Stimulated activated memory B cell treated with anti-CD40 and anti-IgM and Interleukin-4, amounts not matched to agents 10 μg/mL and 1 μg/mL and 100 μg/mL, for 72 hours (primary cell): ENCODE results near the gene SDHAF1.
"Not testable (repeated sequence)": the region's sequence is repeated elsewhere in the genome, so short reads cannot be mapped to it uniquely, and the experiment has no call there.

ENCODE experiments used
- ATAC-seq: fragments of 150-1000 bp; cut with Tn5 transposase; 2 replicates; pipeline ENCODE4 v1.10.0; 2021
- H3K27ac Mint-ChIP-seq: one replicate; pipeline ENCODE4 v1.8.0; 2022; ENCODE audit warnings: mild to moderate bottlenecking, mixed read lengths
- H3K27me3 Mint-ChIP-seq: one replicate; pipeline ENCODE4 v1.8.0; 2022; ENCODE audit warnings: mixed read lengths
- H3K36me3 Mint-ChIP-seq: one replicate; pipeline ENCODE4 v1.8.0; 2022; ENCODE audit warnings: mixed read lengths
- H3K4me1 Mint-ChIP-seq: one replicate; pipeline ENCODE4 v1.8.0; 2022; ENCODE audit warnings: mixed read lengths
- H3K4me3 Mint-ChIP-seq: one replicate; pipeline ENCODE4 v1.8.0; 2022; ENCODE audit warnings: mild to moderate bottlenecking, moderate library complexity, mixed read lengths
- H3K9me3 Mint-ChIP-seq: one replicate; pipeline ENCODE4 v1.8.0; 2022; ENCODE audit warnings: mixed read lengths

SDHAF1 gene

DNA sequence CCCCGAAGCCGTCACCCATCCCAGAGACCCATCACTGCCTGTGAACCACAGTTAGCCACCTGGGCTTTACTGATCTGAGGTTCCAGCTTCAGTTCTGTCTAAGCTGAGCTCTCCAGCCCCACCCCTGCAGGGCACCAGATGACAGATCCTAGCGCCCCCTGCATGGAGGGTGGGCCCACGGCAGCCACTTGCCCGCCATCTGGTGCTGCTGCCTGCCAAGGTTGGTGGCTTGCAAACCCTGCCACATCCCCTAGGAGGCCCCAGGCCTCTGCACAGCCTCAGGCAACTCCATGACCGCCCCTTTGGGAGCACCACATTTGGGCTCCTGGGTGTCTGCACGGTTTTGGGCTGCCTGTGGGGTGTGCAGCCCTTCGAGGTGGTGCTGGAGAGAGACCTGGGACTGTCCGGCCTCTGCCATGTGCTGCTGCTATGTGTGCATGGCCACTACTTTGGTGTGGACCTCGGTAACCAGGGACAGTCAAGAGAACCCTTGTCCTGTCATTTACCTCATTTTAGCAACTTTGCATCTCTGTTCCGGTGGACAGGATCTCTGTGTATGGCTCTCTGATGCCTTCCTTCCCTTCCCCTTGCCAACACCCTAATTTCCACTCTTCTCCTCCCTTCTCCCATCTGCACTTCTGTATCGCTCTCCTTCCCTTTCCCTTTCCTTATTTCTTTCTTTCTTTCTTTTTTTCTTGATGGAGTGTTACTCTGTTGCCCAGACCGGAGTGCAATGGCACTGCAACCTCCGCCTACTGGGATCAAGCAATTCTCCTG, 17.4 kb upstream of the SDHAF1 start:
- Mint-ChIP-seq H3K4me3 (no peak overlapping the region), H3K9me3 (no peaks in the 10 kb centered on the region), H3K36me3 (no peaks in the 10 kb centered on the region), H3K27me3 (peaks cover 46% of the 10 kb centered on the region), H3K4me1 (no peaks in the 10 kb centered on the region), H3K27ac (no peak overlapping the region)
- peak; percentile 55 for ATAC-seq

DNA sequence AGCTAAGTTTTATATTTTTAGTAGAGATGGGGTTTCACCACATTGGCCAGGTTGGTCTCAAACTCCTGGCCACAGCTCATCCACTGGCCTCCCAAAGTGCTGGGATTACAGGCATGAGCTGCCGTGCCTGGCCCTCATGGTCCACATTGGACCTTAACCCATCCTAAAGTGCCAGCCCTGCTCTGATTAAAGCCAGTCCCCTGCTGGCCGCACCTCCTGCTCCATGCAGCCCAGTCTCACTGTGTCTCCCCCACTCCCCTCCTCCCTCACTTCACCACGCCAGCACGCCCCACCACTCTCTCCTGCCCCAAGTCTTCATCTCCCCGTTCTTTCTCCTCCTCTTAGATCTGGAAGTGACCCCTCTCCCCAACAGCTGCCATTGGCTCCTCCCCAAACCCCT, 16.7 kb upstream of the SDHAF1 start:
- H3K36me3 Mint-ChIP-seq = no peaks in the 10 kb centered on the region
- no peaks in the 10 kb centered on the region for H3K4me1 Mint-ChIP-seq
- H3K4me3 Mint-ChIP-seq = no peak overlapping the region
- H3K27me3 Mint-ChIP-seq = peaks cover 51% of the 10 kb centered on the region
- no peak for ATAC-seq
- no peak overlapping the region for H3K27ac Mint-ChIP-seq
- no peaks in the 10 kb centered on the region for H3K9me3 Mint-ChIP-seq

DNA sequence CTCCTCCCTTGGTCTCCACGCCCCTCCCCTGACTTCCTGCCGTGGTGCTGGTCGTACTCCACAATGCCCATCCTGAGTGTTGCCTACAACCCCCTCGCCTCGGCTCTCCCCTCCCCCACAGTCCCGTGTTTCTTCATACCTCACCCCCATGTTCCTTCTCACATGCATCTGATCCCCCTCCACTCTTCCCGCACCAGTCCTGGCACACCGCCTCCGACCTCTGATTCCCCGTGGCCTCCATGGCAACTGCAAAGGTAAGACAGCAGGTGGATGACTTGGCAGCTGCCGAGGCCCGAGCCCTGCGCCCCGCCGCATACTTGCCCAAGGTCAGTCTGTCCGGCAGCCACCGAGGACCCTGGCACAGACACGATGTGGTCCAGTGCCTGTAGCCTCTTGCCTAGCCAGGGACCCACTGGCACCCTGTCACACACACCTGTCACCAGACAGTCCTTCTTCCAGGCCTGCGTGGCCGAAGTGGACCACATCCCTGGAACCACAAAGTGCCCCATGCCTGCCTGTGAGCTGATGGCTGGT, 16.1 kb upstream of the SDHAF1 start:
- H3K4me3 Mint-ChIP-seq = no peak overlapping the region
- no peak for ATAC-seq
- H3K36me3 Mint-ChIP-seq = no peaks in the 10 kb centered on the region
- H3K27me3 Mint-ChIP-seq = peaks cover 58% of the 10 kb centered on the region
- no peak overlapping the region for H3K27ac Mint-ChIP-seq
- H3K9me3 Mint-ChIP-seq = no peaks in the 10 kb centered on the region
- H3K4me1 Mint-ChIP-seq = no peaks in the 10 kb centered on the region

GRCh38 chr19:35980997-35981396, 14.0 kb upstream of the SDHAF1 start:
- peaks cover 78% of the 10 kb centered on the region for H3K27me3 Mint-ChIP-seq
- H3K4me3 Mint-ChIP-seq, H3K27ac Mint-ChIP-seq: not testable (repeated sequence)

DNA sequence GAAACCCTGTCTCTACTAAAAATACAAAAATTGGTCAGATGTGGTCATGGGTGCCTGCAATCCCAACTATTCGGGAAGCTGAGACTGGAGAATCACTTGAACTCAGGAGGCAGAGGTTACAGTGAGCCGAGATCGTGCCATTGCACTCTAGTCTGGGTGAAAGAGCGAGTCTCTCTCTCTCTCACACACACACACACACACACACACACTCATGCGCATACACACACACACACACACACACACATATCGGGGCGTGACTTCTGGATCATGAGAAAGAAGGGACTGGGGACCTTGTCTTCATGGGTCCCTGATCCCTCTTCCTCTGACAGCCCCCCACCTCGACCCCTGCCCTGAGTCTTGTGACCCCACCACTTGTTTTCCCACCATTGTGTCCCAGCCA, 11.8 kb upstream of the SDHAF1 start:
- Mint-ChIP-seq H3K27ac (no peak overlapping the region), H3K9me3 (no peaks in the 10 kb centered on the region), H3K27me3 (peaks cover 85% of the 10 kb centered on the region), H3K4me1 (peaks cover 9% of the 10 kb centered on the region), H3K36me3 (no peaks in the 10 kb centered on the region), H3K4me3 (no peak overlapping the region)
- no peak for ATAC-seq

More at GRCh38 chr19:35980997-35981396, 14.0 kb upstream of the SDHAF1 start:
- H3K9me3 Mint-ChIP-seq, H3K4me1 Mint-ChIP-seq, ATAC-seq, H3K36me3 Mint-ChIP-seq: not testable (repeated sequence)

DNA sequence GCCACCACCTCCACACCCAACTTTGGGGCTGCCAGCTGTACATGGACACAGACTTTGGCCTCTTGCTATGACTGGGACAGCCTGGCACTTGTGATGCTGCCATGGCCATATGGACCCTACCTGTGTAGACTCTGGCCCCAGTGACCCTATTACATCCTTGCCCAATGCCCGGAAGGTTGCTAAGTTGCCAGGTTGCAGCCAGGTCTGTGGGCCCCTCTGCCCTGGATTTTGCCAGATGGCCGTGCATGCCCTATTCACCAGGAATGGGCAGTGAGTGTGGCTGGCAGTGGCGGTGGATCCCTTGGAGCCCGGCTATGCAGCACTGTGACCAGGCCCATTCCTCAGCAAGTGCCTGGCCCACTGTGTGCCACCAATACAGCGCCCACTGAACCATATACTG, 8.9 kb upstream of the SDHAF1 start:
- peak overlapping the region; percentile 43 for H3K4me3 Mint-ChIP-seq
- H3K36me3 Mint-ChIP-seq = no peaks in the 10 kb centered on the region
- peaks cover 66% of the 10 kb centered on the region for H3K27me3 Mint-ChIP-seq
- H3K9me3 Mint-ChIP-seq = no peaks in the 10 kb centered on the region
- ATAC-seq = no peak
- peaks cover 9% of the 10 kb centered on the region for H3K4me1 Mint-ChIP-seq
- no peak overlapping the region for H3K27ac Mint-ChIP-seq

DNA sequence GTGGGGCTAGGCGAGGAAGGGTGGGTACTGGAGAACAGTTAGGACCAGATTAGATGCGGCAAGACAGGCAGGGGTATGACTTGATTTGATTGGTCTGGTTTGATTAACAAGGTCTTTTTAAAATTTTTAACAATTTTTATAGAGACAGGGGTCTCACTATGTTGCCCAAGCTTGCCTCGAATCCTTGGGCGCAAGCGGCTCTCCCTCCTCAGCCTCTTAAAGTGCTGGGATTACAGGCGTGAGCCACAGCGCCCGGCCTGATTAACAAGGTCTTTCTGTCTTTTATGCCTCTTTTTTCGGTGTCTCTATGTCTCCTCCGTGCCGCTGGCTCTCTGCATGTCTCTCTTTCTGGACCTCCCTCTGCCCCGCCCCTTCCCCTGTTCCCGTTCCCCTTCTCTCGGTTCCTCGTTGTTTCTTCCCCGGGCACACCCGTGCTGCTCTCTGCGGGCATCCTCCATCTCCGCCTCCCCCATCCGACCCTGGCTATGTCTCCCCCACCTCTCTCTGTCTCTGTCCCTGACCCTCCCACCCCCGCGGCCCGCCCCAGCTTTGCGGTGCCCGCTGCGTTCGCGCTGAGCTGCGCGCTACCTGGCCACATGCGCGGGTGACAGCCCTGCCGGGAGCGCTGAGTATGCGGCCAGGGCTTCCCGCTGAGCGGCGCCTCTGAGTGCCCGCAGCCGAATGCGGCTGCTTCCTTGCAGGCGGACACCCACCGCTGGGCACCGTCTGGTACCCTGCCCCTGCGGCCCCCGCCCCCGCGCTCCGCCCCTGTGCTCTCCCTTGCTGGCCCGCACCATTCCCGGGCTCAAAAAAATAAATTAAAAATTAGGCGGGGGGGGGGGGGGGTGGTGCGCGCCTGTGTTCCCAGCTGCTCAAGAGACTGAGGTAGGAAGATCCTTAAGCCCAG, 8.1 kb upstream of the SDHAF1 start:
- peak overlapping the region; percentile 73 for H3K4me3 Mint-ChIP-seq
- peak; percentile 76 for ATAC-seq
- peaks cover 60% of the 10 kb centered on the region for H3K27me3 Mint-ChIP-seq
- no peak overlapping the region for H3K27ac Mint-ChIP-seq
- H3K9me3 Mint-ChIP-seq = no peaks in the 10 kb centered on the region
- peaks cover 9% of the 10 kb centered on the region for H3K4me1 Mint-ChIP-seq
- H3K36me3 Mint-ChIP-seq = no peaks in the 10 kb centered on the region

DNA sequence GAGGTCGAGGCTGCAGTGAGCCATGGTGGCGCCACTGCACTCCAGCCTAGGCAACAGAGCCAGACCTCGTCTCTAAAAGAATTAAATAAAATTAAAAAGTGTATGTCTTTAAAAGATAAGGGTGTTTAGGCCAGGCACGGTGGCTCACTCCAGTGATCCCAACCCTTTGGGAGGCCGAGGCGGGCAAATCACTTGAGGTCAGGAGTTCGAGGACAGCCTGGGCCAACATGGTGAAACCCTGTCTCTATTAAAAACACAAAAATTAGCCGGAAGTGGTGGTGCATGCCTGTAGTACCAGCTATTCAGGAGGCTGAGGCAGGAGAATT, 7.5 kb upstream of the SDHAF1 start:
- H3K36me3 Mint-ChIP-seq = no peaks in the 10 kb centered on the region
- H3K27me3 Mint-ChIP-seq = peaks cover 54% of the 10 kb centered on the region
- no peaks in the 10 kb centered on the region for H3K9me3 Mint-ChIP-seq
- no peak for ATAC-seq
- H3K4me1 Mint-ChIP-seq = peaks cover 9% of the 10 kb centered on the region
- H3K27ac Mint-ChIP-seq = no peak overlapping the region
- H3K4me3 Mint-ChIP-seq = peak overlapping the region; percentile 62

- no peak for ATAC-seq
- Mint-ChIP-seq H3K27ac (no peak overlapping the region), H3K9me3 (no peaks in the 10 kb centered on the region), H3K27me3 (peaks cover 42% of the 10 kb centered on the region), H3K36me3 (no peaks in the 10 kb centered on the region), H3K4me3 (no peak overlapping the region), H3K4me1 (peaks cover 13% of the 10 kb centered on the region)
Observed at GRCh38 chr19:35988824-35989223, 6.2 kb upstream of the SDHAF1 start.

DNA sequence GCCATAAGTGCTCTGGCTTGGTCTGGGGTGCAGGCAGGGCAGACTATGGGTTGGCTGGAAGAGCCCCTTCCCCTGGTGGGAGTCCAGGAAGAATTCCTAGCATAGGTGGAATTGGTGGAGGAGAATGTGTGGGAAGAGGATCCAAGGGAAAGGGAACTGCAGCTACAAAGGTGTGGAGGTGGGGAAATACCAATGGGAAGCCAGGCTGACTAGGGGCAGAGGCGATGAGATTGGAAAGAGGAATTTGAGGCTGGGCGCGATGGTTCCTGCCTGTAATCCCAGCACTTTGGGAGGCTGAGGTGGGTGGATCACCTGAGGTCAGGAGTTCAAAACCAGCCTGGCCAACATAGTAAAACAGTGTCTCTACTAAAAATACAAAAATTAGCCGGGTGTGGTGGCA, 4.8 kb upstream of the SDHAF1 start:
- H3K27me3 Mint-ChIP-seq = peaks cover 28% of the 10 kb centered on the region
- peaks cover 26% of the 10 kb centered on the region for H3K4me1 Mint-ChIP-seq
- no peak for ATAC-seq
- no peak overlapping the region for H3K4me3 Mint-ChIP-seq
- H3K27ac Mint-ChIP-seq = no peak overlapping the region
- no peaks in the 10 kb centered on the region for H3K9me3 Mint-ChIP-seq
- H3K36me3 Mint-ChIP-seq = no peaks in the 10 kb centered on the region

DNA sequence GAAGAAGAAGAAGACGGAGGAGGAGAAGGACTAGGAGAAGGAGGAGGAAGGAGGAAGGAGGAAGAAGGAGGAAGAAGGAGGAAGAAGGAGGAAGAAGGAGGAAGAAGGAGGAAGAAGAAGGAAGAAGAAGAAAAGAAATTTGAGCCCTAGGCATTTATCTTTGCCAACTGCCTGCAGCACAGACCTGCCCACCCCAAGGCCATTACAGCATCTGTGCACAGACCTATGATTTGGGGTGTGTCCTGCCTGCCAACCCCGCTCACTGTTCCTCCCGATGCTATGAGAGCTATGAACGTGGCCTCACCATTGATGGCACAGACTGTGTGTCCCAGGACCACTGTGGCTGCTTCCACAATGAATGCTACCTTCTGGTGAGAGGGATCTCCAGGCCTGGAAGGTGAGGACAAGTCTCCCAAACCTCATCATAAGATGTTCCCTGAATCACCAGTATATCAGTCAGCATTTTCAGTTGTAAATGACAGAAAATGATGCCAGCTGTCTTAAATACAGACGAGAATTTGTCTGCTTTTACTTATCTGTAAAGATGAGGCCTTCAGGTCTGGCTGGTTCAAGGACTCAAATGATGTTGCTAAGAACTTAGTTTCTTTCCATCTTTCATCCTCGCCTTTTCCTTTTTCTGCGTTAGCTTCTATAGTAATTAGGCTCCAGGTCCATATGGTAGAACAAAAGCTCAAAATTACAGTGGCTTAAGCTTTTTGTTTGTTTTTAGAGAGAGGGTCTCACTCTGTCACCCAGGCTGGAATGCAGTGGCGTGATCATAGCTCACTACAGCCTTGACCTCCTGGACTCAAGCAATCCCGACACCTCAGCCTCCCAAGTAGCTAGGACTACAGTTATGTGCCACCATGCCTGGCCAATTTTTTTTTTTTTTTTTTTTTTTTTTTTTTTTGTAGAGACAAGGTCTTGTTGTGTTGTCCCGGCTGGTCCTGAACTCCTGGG, 3.9 kb upstream of the SDHAF1 start:
- H3K27ac Mint-ChIP-seq = no peak overlapping the region
- H3K27me3 Mint-ChIP-seq = peaks cover 19% of the 10 kb centered on the region
- no peak overlapping the region for H3K4me3 Mint-ChIP-seq
- H3K4me1 Mint-ChIP-seq = peaks cover 33% of the 10 kb centered on the region
- ATAC-seq = no peak
- H3K36me3 Mint-ChIP-seq = no peaks in the 10 kb centered on the region
- H3K9me3 Mint-ChIP-seq = no peaks in the 10 kb centered on the region

DNA sequence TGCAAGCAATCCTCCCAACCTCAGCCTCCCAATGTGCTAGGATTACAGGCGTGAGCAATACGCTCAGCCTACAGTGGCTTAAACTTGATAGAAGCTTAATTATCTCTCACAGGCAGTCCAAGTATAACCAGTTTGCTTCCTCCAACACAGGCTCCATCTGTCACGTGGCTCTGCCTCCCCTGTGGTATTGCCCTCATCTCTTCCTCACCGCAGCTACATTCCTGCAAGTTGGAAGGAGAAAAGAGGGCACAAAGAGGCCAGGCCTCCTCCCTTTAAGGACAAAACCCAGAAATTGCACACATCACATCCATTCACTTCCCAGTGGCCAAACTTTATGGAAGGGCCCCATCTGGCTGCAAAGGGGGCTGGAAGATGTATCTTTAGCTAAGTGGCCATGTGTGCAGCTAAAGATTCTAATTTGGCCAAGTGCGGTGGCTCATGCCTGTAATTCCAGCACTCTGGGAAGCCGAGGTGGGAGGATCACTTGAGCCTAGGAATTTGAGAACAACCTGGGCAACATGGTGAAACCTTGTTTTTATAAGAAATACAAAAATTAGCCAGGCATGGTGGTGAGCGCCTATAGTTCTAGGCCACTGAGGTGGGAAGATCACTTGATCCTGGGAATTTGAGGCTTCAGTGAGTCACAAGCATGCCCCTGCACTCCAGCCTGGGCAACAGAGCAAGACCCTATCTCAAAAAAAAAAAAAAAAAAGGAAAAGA, 3.1 kb upstream of the SDHAF1 start:
- Mint-ChIP-seq H3K4me3 (no peak overlapping the region), H3K36me3 (no peaks in the 10 kb centered on the region), H3K4me1 (peaks cover 35% of the 10 kb centered on the region), H3K27me3 (peaks cover 11% of the 10 kb centered on the region), H3K27ac (no peak overlapping the region), H3K9me3 (no peaks in the 10 kb centered on the region)
- no peak for ATAC-seq

DNA sequence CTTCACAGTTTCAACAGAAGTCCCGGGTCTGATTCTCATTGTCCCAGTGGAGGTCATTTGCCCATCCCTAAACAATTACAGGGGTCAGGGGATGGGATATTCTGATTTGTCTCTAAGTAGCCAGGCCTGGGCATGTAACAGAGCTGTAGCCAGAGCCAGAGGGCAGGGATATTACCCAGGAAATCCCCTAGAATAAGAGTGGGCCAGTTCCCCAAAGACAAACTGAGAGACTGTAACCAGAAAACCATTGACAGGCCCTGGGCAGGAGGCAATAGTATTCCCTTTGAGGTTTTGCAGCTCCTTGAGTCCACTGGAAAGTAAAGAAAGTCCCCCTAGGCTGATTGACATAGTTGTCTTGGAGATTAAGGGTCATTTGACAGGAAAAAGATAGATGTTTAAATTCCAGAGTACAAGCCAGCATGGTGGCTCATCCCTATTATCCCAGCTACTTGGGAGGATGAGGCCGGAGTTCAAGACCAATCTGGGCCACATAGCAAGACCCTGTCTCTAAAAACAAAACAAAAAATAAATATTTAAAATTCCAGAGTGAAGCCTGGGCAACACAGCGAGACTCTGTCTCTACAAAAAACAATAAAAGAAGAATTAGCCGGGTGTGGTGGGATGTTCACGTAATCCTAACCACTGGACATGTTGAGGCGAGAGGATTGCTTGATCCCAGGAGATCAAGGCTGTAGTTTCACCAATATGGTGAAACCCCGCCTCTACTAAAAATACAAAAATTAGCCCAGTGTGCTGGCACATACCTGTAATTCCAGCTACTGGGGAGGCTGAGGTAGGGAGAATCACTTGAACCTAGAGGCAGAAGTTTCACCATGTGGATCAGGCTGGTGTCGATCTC, 1.9 kb upstream of the SDHAF1 start:
- Mint-ChIP-seq H3K27me3 (no peaks in the 10 kb centered on the region), H3K9me3 (no peaks in the 10 kb centered on the region), H3K27ac (no peak overlapping the region), H3K4me3 (no peak overlapping the region), H3K36me3 (no peaks in the 10 kb centered on the region), H3K4me1 (peaks cover 41% of the 10 kb centered on the region)
- ATAC-seq = no peak
